Activated CD4-positive, alpha-beta memory T cell treated with anti-CD3 and anti-CD28 coated beads for 36 hours (primary cell): ENCODE data around the gene SPAG6. TPM values are rescaled to one million over a fixed set of nuclear protein-coding genes. Genes with fewer than 3 reads are reported as not detected.

Experiments
- CTCF ChIA-PET: fragments of 350-600 bp; sonication (Branson Sonifier 250); formaldehyde crosslinking; loops from one replicate; lab custom pipeline; 2021; ENCODE audit warnings: antibody characterized with exemption, inconsistent platforms; lab: Charles Lee
- POLR2A ChIA-PET: fragments of 350-600 bp; sonication (Branson Sonifier 250); formaldehyde crosslinking; loops from one replicate; lab custom pipeline; 2021; ENCODE audit warnings: antibody characterized with exemption; lab: Charles Lee
- DNase-seq: peaks from one replicate; pipeline ENCODE4 v3.0.0-alpha.2; 2020
- H3K27ac Mint-ChIP-seq: one replicate; pipeline ENCODE4 v1.8.0; 2021; ENCODE audit warnings: mixed read lengths
- H3K27me3 Mint-ChIP-seq: one replicate; pipeline ENCODE4 v1.8.0; 2021; ENCODE audit warnings: mixed read lengths
- H3K36me3 Mint-ChIP-seq: one replicate; pipeline ENCODE4 v1.8.0; 2021; ENCODE audit warnings: mixed read lengths
- H3K4me1 Mint-ChIP-seq: one replicate; pipeline ENCODE4 v1.8.0; 2021; ENCODE audit warnings: low read depth, mixed read lengths
- H3K4me3 Mint-ChIP-seq: one replicate; pipeline ENCODE4 v1.8.0; 2021; ENCODE audit warnings: mild to moderate bottlenecking, mixed read lengths
- H3K9me3 Mint-ChIP-seq: one replicate; pipeline ENCODE4 v1.8.0; 2021; ENCODE audit warnings: mixed read lengths
- intact Hi-C: fragments of 100-400 bp; cut with micrococcal nuclease; formaldehyde crosslinking; loops from one replicate; pipeline ENCODE4 v1.15.1; 2023
- total RNA-seq, 2 experiments: library from RNA; stranded (reverse); gene quantifications; one replicate each; pipeline ENCODE4 v1.2.3, GENCODE V29; 2021

SPAG6 gene
- total RNA-seq, 2 experiments from 2014 or later, result 0.24 TPM; not detected in 1

DNA sequence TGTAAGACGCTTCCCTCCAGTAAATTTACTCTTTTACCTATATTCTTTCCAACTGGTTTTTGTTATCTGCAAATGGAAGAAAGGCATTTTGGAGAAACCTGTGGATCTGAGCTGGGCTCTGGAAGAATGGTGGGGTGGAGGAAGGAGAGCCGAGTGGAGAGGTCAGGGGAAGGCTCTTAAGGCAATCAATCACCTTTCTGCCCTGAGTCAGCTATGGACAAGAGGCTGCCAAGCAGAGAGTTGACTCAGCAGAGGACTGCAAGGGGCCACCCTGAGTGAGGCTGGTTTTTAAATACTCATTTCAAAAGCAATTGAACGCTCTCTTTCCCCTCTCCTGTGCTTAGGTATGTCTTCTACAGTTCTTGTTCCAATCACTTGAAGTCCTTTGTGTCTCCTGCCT is 81.8 kb downstream of the SPAG6 start:
- H3K9me3 Mint-ChIP-seq, result no peaks in the 10 kb centered on the region
- peak; percentile 21 for DNase-seq
- H3K4me3 Mint-ChIP-seq, result no peak overlapping the region
- POLR2A ChIA-PET, result no interaction called here
- H3K4me1 Mint-ChIP-seq, result peaks cover 2% of the 10 kb centered on the region
- CTCF ChIA-PET, result no interaction called here
- H3K27ac Mint-ChIP-seq, result no peak overlapping the region
- peaks cover 14% of the 10 kb centered on the region for H3K27me3 Mint-ChIP-seq
- H3K36me3 Mint-ChIP-seq, result no peaks in the 10 kb centered on the region
- intact Hi-C loops, result no loop called here

DNA sequence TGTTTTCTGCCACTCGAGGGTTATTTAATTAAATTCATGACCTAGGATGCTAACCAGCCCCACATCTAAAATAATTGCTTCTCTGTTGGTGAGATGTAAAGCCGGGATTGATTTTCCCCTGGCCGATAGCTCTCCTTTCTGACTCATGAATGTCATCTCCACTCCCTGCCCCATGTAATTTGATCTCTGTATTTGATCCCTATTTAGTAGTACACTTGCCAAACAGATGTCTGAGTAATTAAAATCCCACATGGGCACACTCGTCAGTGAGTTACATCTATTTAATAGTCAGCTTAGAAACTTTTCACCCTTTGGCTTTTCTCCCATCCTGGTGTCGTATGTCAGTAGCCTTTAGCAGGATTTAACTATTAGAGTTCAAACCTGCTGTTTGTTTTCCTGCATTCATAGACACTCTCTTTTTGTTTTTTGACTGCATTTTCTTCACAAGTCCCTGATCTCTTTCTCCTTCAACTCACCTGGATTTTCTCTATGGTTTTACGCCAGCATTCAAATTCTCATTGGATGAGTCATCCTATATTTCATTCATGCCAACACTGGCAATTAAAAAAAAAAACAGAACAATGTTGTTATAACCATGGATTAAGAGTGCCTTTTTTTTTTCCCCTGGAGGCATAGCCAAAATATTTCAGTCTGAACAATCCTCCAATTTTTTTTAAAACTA is 82.7 kb downstream of the SPAG6 start:
- H3K27ac Mint-ChIP-seq, result no peak overlapping the region
- H3K4me3 Mint-ChIP-seq, result no peak overlapping the region
- intact Hi-C loops, result no loop called here
- H3K36me3 Mint-ChIP-seq, result no peaks in the 10 kb centered on the region
- peaks cover 14% of the 10 kb centered on the region for H3K27me3 Mint-ChIP-seq
- ChIA-PET CTCF (no interaction called here), POLR2A (no interaction called here)
- no peak for DNase-seq
- H3K4me1 Mint-ChIP-seq, result peaks cover 2% of the 10 kb centered on the region
- no peaks in the 10 kb centered on the region for H3K9me3 Mint-ChIP-seq

DNA sequence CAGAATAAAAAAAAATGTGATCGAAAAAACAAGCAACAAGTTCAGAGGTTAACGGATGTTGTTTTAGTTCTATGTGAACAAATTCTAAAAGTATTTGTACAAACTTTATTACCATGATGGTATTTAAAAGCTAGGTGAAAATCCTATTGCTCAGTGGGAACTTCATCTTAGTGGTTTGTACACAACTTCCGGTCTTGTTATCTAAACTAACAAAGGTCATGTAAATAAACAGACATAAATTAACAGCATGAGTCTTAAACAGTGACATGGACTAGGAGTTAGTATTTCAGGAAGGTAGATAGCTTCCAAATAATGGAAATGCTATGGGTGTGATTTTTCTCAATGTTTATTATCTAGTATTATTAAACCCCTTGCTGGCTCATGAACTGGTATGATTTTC is 83.8 kb downstream of the SPAG6 start:
- ChIA-PET CTCF (no interaction called here), POLR2A (no interaction called here)
- intact Hi-C loops, result no loop called here
- Mint-ChIP-seq H3K4me1 (peaks cover 9% of the 10 kb centered on the region), H3K27ac (no peak overlapping the region), H3K36me3 (no peaks in the 10 kb centered on the region), H3K4me3 (no peak overlapping the region), H3K27me3 (peaks cover 14% of the 10 kb centered on the region), H3K9me3 (no peaks in the 10 kb centered on the region)
- DNase-seq, result no peak

DNA sequence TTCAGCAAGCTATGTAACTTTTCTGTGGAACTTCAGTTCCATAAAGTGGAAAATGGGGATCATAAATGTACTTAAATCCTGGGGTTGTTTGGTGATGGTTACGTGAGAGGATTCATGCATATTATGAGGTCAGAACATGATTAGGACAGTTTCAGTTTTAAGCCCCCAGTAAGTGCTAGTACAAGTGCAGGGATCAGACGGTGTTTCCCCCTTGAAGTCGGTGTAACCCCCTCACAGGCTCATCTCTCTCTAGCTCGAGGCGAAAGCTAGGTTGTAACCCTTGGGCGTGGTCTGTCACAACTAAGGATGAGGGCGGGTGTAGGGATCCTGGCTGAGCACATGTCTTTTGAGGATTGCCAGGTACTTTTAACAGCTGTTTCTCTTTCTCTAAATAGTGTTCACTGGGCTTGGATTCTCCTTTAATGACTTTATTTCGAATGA is 84.7 kb downstream of the SPAG6 start:
- Mint-ChIP-seq H3K9me3 (no peaks in the 10 kb centered on the region), H3K27ac (no peak overlapping the region), H3K27me3 (peaks cover 14% of the 10 kb centered on the region), H3K4me1 (peaks cover 17% of the 10 kb centered on the region), H3K36me3 (no peaks in the 10 kb centered on the region), H3K4me3 (no peak overlapping the region)
- POLR2A ChIA-PET, result no interaction called here
- intact Hi-C loops, result loop anchor here (10.0 kb wide), 4 partner anchors 225 to 915 kb away; partner anchors contain the start of gene PIP4K2A
- no peak for DNase-seq
- CTCF ChIA-PET, result interaction anchor here (1.0 kb wide), 1 partner anchor 59 kb away, joined by 3 read pairs; no protein-coding TSS in a partner anchor

DNA sequence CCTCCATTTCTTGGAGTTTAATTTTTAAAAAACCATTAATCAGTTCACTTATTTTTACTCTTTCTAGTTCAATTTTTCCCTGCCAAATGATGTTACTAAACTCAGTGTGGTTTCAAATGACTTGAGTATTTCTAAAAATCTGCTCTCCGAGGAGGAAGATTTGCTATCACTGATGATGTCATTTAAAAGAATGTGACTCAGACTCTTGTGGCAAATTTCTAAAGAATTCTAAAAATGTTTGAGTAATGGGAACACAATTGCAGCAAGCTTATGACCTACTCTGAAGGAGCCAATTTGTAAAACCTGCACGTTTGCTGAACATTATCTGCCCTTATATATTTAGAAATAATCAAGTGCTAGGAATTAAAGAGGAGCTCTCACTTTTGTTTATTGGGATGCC is 88.6 kb downstream of the SPAG6 start:
- Mint-ChIP-seq H3K9me3 (no peaks in the 10 kb centered on the region), H3K4me1 (peaks cover 41% of the 10 kb centered on the region), H3K4me3 (no peak overlapping the region), H3K27ac (peak overlapping the region; percentile 39), H3K36me3 (no peaks in the 10 kb centered on the region), H3K27me3 (peaks cover 10% of the 10 kb centered on the region)
- CTCF ChIA-PET, result interaction anchor here (1.2 kb wide), 1 partner anchor 94 kb away, joined by 5 read pairs; no protein-coding TSS in a partner anchor
- no peak for DNase-seq
- POLR2A ChIA-PET, result interaction anchor here (1.0 kb wide), 1 partner anchor 431 kb away, joined by 3 read pairs; the partner anchor contains the start of gene DNAJC1
- intact Hi-C loops, result loop anchor here (1.0 to 10.0 kb wide), 6 partner anchors 55 to 919 kb away; partner anchors contain the start of gene PIP4K2A

DNA sequence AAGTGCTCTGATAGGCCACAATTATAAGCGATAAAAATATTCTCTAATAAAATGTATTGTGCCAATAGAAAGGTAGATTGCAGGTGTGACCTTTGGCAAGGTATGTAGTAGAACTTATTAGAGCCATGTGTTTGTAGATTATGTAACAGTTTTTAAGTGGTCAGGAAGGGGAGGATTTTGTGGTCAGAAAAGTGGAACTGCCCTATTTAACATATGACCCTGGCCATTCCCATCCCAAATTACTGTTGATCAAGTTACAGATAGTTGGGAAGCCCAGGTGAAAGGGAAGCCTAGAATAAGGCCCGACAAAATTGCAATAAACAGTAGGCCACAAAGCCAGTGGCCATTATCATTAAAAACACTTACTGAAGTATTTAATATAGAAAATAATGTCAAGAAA is 89.2 kb downstream of the SPAG6 start:
- peaks cover 8% of the 10 kb centered on the region for H3K27me3 Mint-ChIP-seq
- no peaks in the 10 kb centered on the region for H3K36me3 Mint-ChIP-seq
- CTCF ChIA-PET, result no interaction called here
- peaks cover 47% of the 10 kb centered on the region for H3K4me1 Mint-ChIP-seq
- DNase-seq, result no peak
- H3K27ac Mint-ChIP-seq, result no peak overlapping the region
- no peak overlapping the region for H3K4me3 Mint-ChIP-seq
- no peaks in the 10 kb centered on the region for H3K9me3 Mint-ChIP-seq
- intact Hi-C loops, result loop anchor here (1.0 to 10.0 kb wide), 6 partner anchors 56 to 920 kb away; partner anchors contain the start of gene PIP4K2A
- POLR2A ChIA-PET, result interaction anchor here (1.0 kb wide), 1 partner anchor 431 kb away, joined by 3 read pairs; the partner anchor contains the start of gene DNAJC1

DNA sequence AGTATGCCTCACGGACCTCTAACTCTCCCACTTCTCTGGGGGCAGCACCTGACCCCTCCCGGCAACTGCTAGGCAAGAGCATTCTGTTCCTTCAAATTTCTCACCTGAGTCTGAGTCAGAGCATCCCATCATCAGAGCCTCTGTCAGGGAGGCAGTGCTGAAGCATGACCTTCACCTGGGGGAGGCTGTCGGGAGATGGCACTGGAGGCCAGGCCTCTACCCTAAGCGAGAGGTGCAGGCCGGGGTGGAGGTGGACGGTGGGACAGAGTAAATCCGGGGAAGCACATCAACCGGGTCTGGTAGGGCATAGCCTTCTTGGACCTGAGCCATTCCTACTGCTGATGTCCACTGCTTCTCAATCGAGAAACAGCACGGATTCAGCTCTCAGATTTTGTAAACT is 90.4 kb downstream of the SPAG6 start:
- Mint-ChIP-seq H3K4me3 (no peak overlapping the region), H3K27me3 (no peaks in the 10 kb centered on the region), H3K36me3 (no peaks in the 10 kb centered on the region), H3K9me3 (no peaks in the 10 kb centered on the region), H3K27ac (no peak overlapping the region), H3K4me1 (peaks cover 50% of the 10 kb centered on the region)
- CTCF ChIA-PET, result interaction anchor here (1.6 kb wide), 1 partner anchor 108 kb away, joined by 3 read pairs; no protein-coding TSS in a partner anchor
- intact Hi-C loops, result loop anchor here (2.0 to 10.0 kb wide), 11 partner anchors 57 to 921 kb away; partner anchors contain the start of genes COMMD3, DNAJC1 and PIP4K2A
- POLR2A ChIA-PET, result interaction anchor here (1.0 to 2.1 kb wide), 3 partner anchors 97 to 206 kb away, joined by 3 to 8 read pairs (median 5); partner anchors contain the start of gene COMMD3
- DNase-seq, result peak; percentile 21

DNA sequence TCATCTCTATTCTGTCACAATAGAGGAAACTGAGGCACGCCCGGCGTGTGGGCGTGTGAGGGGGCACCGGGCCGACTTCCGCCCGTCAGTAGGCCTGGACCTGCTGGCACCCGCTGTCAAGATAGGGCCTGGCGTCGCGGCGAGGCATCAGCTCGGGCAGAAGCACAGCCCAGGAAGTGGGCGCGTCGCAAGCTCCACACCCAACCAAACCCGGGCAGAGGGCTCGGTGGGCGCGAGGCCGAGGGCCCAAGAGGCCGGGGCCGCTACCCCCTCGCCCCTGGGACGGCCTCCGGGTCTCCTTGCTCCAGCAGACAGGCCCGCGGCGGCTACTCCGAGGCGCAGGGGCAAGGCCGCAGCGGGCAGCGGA is 91.2 kb downstream of the SPAG6 start:
- Mint-ChIP-seq H3K4me1 (peaks cover 50% of the 10 kb centered on the region), H3K36me3 (no peaks in the 10 kb centered on the region), H3K27ac (no peak overlapping the region), H3K27me3 (no peaks in the 10 kb centered on the region), H3K9me3 (no peaks in the 10 kb centered on the region), H3K4me3 (peak overlapping the region; percentile 88)
- ChIA-PET POLR2A (interaction anchor here (1.0 to 2.1 kb wide), 8 partner anchors 9 to 433 kb away, joined by 3 to 8 read pairs (median 5); partner anchors contain the start of genes BMI1, COMMD3 and DNAJC1), CTCF (interaction anchor here (1.0 to 1.6 kb wide), 3 partner anchors 93 to 433 kb away, joined by 3 to 4 read pairs (median 3); partner anchors contain the start of gene DNAJC1)
- intact Hi-C loops, result loop anchor here (2.0 to 10.0 kb wide), 10 partner anchors 69 to 922 kb away; partner anchors contain the start of genes COMMD3, DNAJC1 and PIP4K2A
- DNase-seq, result peak; percentile 60

DNA sequence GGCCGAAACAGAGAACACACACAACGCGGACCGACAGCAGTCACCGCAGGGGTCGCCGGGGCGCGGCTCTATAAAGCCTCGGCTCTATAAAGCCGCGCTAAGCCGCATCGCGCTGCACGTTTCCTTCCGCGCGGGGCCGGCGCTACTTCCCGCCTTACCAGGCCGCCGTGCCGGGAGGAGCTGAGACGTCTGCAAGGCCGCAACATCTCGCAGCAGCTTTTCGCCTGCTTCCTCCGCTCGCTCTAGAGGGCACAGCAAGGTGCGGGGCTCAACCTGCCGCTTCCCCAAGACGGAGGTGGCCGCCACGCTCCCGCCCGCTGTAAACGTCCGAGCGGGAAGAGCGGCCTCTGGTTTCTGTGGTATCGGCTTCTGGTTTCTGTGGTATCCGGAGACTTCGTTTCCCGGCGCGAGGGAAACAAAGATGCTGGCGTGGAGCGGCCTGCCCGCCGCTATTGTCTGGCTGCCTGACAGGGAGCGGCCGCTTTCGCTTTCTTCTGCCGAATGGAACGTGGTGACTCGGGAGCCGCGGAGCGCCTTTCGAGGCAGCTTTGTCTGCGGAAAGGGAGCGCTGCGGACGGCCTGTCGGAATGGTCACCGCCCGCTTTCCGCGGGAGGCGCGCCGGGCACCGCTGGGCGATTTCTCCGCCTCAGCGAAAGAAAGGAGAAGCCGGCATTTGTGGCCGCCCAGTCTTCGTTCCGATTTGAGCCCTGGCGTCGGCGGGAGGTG is 91.8 kb downstream of the SPAG6 start:
- DNase-seq, result peak; percentile 89
- Mint-ChIP-seq H3K4me3 (peak overlapping the region; percentile 88), H3K4me1 (peaks cover 50% of the 10 kb centered on the region), H3K9me3 (no peaks in the 10 kb centered on the region), H3K27me3 (no peaks in the 10 kb centered on the region), H3K36me3 (no peaks in the 10 kb centered on the region), H3K27ac (peak overlapping the region; percentile 91)
- intact Hi-C loops, result loop anchor here (2.0 to 10.0 kb wide), 10 partner anchors 70 to 922 kb away; partner anchors contain the start of genes COMMD3, DNAJC1 and PIP4K2A
- POLR2A ChIA-PET, result interaction anchor here (0.9 to 2.1 kb wide), 9 partner anchors 9 to 434 kb away, joined by 3 to 8 read pairs (median 5); partner anchors contain the start of genes BMI1, COMMD3 and DNAJC1
- CTCF ChIA-PET, result interaction anchor here (1.0 to 1.6 kb wide), 3 partner anchors 94 to 433 kb away, joined by 3 to 4 read pairs (median 3); partner anchors contain the start of gene DNAJC1

DNA sequence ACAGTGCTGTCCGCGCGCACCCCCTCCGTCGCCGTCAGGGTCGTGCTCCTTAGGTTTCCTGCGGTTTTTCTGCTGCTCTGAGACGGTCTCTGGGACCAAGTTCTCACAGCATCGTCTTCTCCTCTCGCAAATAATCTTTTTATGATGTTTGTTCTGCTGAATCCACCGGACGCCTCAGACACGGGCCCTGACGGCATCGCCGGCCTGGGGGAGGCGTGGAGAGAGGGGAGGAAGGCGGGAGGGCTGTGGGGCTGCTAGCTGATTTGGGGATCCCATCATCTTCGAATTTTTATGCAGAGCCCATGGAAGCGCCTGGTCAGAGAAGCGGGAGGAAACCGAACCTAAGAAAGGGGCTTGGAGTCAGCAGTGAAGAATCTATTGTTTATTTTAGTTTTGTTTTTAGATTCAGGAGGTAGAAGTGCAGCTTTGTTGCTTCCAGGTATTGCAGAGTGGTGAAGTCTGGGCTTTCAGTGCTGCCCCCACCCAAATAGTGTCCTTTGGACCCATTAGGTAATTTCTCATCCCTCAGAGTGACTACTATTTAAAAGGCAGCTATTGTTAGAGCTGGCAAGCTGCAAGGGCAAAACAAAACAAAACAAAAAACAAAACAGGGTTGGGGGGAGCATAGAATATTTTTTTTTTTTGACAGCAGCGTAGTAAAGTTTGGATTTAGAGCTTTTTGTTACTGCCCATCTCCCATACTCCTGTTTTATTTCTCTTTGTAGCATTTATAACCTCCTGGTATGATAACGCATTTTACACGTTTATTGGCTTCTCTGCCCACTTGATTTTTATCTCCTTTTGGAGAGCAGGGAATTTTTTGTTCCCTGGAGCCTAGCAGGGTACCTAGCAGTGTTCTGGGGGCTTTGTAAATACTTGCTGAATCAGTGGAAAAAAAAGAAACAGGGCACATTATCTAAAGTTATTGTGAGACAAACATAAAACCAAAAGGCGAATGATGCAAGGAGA is 92.6 kb downstream of the SPAG6 start:
- no peaks in the 10 kb centered on the region for H3K27me3 Mint-ChIP-seq
- H3K4me3 Mint-ChIP-seq, result peak overlapping the region; percentile 88
- peak; percentile 55 for DNase-seq
- H3K9me3 Mint-ChIP-seq, result no peaks in the 10 kb centered on the region
- H3K36me3 Mint-ChIP-seq, result no peaks in the 10 kb centered on the region
- peaks cover 50% of the 10 kb centered on the region for H3K4me1 Mint-ChIP-seq
- CTCF ChIA-PET, result interaction anchor here (1.0 to 1.2 kb wide), 3 partner anchors 60 to 135 kb away, joined by 3 to 4 read pairs (median 3); no protein-coding TSS in a partner anchor
- POLR2A ChIA-PET, result interaction anchor here (0.6 to 2.1 kb wide), 5 partner anchors 18 to 477 kb away, joined by 3 to 8 read pairs (median 3); partner anchors contain the start of genes COMMD3 and DNAJC1
- H3K27ac Mint-ChIP-seq, result peak overlapping the region; percentile 91
- intact Hi-C loops, result loop anchor here (2.0 to 10.0 kb wide), 10 partner anchors 71 to 923 kb away; partner anchors contain the start of genes COMMD3, DNAJC1 and PIP4K2A
